WERI-Rb-1 (cell line): ENCODE data around the gene DDB1.

Source experiments
- DNase-seq: peaks from one replicate; pipeline ENCODE4 v3.0.0-alpha.2; 2020
- H3K27ac ChIP-seq: fragments of 250-450 bp; sonication (Bioruptor Pico); 2 replicates; pipeline ENCODE4 v1.5.1; 2020; ENCODE audit warnings: mild to moderate bottlenecking, moderate library complexity
- H3K27me3 ChIP-seq: fragments of 250-450 bp; sonication (Bioruptor Pico); 2 replicates; pipeline ENCODE4 v1.5.1; 2021; ENCODE audit warnings: mild to moderate bottlenecking, low read depth, moderate library complexity; ENCODE audit not compliant: insufficient read depth, severe bottlenecking
- H3K36me3 ChIP-seq: fragments of 250-450 bp; sonication (Bioruptor Pico); 2 replicates; pipeline ENCODE4 v1.5.1; 2020; ENCODE audit warnings: mild to moderate bottlenecking, moderate library complexity
- H3K4me3 ChIP-seq: 2 replicates; pipeline ENCODE4 v1.5.1; 2011; ENCODE audit warnings: low read depth, mild to moderate bottlenecking, control low read depth, low read length
- H3K9me3 ChIP-seq: fragments of 250-450 bp; sonication (Bioruptor Pico); 2 replicates; pipeline ENCODE4 v1.5.1; 2021; ENCODE audit warnings: mild to moderate bottlenecking, moderate library complexity; ENCODE audit not compliant: severe bottlenecking
- TF ChIP-seq, protein P1 (sequence below): IDR thresholded peaks from 2 replicates; pipeline ENCODE4 v1.5.1; 2011; ENCODE audit warnings: low read depth, mild to moderate bottlenecking, control low read depth, inconsistent platforms, low read length

Gene DDB1

DNA sequence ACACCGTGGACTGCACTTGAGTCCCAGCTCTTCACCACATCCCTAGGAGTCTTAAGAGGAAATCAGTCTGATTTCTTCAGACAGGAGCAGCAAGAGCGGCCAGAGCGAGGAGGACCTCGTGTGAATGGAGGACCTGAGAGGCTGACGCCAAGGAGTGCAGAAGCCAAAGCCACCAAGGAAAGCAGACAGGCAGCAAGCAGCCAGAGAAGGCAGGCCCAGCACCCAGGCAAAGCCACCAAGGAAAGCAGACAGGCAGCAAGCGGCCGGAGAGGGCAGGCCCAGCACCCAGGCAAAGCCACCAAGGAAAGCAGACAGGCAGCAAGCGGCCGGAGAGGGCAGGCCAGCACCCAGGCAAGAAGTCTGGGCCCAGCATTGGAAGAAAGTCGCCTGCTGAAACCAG, 17.0 kb upstream of the DDB1 start:
- Histone ChIP-seq H3K27me3 (no peaks in the 10 kb centered on the region), H3K36me3 (no peaks in the 10 kb centered on the region), H3K9me3 (no peaks in the 10 kb centered on the region), H3K27ac (no peak overlapping the region), H3K4me3 (no peak overlapping the region)
- TF ChIP-seq, protein P1, sequence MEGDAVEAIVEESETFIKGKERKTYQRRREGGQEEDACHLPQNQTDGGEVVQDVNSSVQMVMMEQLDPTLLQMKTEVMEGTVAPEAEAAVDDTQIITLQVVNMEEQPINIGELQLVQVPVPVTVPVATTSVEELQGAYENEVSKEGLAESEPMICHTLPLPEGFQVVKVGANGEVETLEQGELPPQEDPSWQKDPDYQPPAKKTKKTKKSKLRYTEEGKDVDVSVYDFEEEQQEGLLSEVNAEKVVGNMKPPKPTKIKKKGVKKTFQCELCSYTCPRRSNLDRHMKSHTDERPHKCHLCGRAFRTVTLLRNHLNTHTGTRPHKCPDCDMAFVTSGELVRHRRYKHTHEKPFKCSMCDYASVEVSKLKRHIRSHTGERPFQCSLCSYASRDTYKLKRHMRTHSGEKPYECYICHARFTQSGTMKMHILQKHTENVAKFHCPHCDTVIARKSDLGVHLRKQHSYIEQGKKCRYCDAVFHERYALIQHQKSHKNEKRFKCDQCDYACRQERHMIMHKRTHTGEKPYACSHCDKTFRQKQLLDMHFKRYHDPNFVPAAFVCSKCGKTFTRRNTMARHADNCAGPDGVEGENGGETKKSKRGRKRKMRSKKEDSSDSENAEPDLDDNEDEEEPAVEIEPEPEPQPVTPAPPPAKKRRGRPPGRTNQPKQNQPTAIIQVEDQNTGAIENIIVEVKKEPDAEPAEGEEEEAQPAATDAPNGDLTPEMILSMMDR = no peak
- DNase-seq = no peak

DNA sequence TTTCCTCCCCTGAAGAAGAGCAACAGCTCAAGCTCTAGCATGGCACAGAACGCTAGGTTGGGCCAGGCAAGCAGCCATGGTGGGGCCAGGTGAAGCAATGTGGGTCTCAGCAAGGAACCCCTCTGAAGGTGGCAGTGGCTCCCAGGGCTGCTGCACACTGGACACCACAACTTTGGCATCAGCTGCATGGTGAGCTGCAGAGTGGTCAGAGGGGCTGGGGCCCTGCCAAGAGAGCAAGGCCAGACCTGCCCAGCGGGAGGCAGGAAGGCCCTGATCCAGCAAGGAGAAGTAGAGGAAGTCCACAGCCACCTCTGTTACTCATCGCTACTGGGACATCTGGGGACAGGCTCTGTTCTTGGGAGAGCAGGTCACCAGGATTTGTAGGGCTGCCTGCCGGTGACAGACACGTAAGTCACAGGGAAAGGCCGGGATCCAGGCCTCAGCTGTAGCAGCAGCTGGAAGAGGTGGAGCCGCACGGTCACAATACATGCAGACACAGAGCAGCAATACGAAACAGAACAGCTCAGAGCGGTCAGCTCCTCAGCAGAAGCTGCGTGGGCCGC, 16.4 kb upstream of the DDB1 start:
- no peak overlapping the region for H3K4me3 ChIP-seq
- H3K9me3 ChIP-seq = no peaks in the 10 kb centered on the region
- H3K27me3 ChIP-seq = no peaks in the 10 kb centered on the region
- no peak overlapping the region for H3K27ac ChIP-seq
- TF ChIP-seq, protein P1 = no peak
- H3K36me3 ChIP-seq = no peaks in the 10 kb centered on the region
- no peak for DNase-seq

DNA sequence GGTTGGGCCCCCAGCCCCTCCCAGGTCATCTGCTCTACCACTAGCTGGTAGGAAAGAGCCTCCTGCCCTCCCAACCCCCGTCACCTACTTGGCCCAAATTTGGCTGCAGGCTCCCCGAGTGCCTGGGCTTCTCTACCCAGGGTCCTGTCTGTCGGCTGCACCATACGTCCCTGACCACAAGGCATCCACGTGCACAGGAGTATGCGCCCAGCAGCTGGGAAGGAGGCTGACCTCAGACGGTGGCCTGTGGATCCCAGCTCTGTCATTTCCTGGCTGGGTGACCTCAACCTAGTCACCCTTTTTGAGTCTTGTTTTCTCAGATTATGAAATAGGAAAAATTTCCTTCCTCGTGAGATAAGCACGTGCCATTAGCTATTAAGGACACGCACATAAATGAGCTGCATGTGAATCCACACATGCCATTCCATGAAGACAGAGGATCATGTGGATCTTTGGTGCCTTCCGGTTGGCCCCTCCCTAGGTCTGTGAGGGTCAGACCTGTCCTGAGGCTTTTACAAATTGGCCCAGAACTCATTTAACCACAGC, 15.1 kb upstream of the DDB1 start:
- Histone ChIP-seq H3K4me3 (no peak overlapping the region), H3K27ac (no peak overlapping the region)
- DNase-seq = no peak

DNA sequence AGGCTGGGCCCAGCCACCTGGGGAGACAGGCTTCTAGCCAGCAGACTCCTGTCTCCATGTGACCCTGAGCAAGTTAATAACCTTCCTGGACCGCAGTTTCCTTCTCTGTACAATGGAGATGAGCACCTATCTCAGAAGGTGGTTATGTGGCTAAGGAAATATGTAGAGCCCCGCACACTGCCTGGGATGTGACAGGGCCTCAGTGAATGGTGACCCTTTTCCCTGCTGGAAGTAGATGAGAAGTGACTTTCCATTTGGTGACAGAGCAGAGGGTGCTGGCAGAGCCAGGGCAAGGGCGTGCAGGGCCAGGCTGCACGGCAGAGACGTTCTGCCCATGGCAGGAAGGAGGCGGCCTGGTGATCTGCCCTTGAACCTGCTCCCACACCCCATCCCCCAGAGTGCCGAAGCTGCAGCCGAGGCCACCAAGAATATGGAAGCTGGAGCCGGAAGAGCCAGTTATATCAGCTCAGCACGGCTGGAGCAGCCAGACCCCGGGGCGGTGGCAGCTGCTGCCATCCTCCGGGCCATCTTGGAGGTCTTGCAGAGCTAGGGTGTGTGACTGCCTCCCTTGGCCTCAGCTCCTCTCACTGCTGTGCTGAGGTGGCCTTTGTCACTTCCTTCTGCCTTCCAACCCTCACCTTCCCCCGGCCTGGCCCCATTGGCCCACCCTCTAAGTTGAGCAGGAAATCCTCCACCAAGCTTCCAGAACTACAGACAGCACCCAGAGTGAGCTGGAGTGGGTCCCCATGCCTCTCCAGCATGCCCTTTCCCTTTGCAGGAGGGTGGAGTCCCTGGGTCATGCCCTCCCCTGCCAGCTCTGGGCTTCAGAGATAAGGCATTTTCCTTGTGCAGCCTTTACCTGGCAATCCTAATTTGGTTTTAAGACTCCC, 13.3 kb upstream of the DDB1 start:
- H3K27me3 ChIP-seq = no peaks in the 10 kb centered on the region
- TF ChIP-seq, protein P1 = no peak
- H3K27ac ChIP-seq = no peak overlapping the region
- no peak overlapping the region for H3K4me3 ChIP-seq
- H3K9me3 ChIP-seq = no peaks in the 10 kb centered on the region
- no peaks in the 10 kb centered on the region for H3K36me3 ChIP-seq
- no peak for DNase-seq

More for the DNA sequence above, 15.1 kb upstream of the DDB1 start:
- no peaks in the 10 kb centered on the region for H3K9me3 ChIP-seq
- H3K36me3 ChIP-seq = no peaks in the 10 kb centered on the region
- no peaks in the 10 kb centered on the region for H3K27me3 ChIP-seq
- TF ChIP-seq, protein P1 = no peak

DNA sequence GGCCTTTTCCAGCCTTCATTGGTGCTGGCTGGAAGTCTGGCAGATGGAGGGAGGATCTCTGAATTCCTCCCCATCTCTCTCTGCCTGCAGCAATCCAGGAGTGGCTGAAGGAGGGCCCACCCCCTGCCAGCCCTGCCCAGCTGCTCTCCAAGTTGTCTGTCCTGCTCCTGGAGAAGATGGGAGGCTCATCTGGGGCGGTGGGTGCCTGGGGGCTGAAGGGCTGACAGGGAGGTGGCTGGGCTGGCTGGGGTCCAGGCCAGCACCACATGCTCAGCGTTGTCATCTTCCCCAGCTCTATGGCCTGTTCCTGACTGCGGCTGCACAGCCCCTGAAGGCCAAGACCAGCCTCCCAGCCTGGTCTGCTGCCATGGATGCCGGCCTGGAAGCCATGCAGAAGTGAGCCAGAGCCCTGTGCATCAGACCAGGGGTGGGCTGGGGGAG, 12.3 kb upstream of the DDB1 start:
- peak; percentile 55 for DNase-seq
- H3K27me3 ChIP-seq = no peaks in the 10 kb centered on the region
- TF ChIP-seq, protein P1 = no peak
- H3K27ac ChIP-seq = peak overlapping the region; percentile 59
- no peaks in the 10 kb centered on the region for H3K36me3 ChIP-seq
- H3K9me3 ChIP-seq = no peaks in the 10 kb centered on the region
- no peak overlapping the region for H3K4me3 ChIP-seq
